Effector CD8-positive, alpha-beta T cell (primary cell): ENCODE results near the gene KIF25.

Experiments
- DNase-seq: peaks from one replicate; lab custom pipeline; 2025; lab: John Stamatoyannopoulos, UW

KIF25 gene

GRCh38 chr6:168017629-168018028 is 20.2 kb downstream of the KIF25 start:
- no peak for DNase-seq

GRCh38 chr6:168018664-168019063 is 21.2 kb downstream of the KIF25 start:
- no peak for DNase-seq

DNA sequence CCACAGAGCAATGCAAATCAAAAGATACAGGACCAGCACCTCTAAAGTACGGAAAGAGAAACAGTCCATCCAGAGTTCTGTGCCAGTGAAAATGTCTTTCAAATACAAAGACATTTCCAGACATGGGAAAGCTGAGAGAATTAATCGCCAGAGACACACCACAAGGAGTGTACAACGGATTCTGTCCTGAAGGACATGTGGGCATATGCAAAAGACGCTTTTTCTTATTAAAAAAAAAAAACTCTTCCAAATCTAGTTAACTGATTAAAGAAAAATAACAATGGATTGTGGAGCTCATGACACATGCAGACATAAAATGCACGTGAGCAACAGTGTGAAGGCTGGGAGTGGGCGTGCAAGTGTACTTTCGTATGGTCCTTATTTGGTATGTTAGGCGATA is 22.8 kb downstream of the KIF25 start:
- DNase-seq, result no peak

- no peak for DNase-seq
Observed at GRCh38 chr6:168021581-168021980, 24.1 kb downstream of the KIF25 start.

GRCh38 chr6:168022488-168023321 is 25.2 kb downstream of the KIF25 start:
- DNase-seq, result no peak

DNA sequence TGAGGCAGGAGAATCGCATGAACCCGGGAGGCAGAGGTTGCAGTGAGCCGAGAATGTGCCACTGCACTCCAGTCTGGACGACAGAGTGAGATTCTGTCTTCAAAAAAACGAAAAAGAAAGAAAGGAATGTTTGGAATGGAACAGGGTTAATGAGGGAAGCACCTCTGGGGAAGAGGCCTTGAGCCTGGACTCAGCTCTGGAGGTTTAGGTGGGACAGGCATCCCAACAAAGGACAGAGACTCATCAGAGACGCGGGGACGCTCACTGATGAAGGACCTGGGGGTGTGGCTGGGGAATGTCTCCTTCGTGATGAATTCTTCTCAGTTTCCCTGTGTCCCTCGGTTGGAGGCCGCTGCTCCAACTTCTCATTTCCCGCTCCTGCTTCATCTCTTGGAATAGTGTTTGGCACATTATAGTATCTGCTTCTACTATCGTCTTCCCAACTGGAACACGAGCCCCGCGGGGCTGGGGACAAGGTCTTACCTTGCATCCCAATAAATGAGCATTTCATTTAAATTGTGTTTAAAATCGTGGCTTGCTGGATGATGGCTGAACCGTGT is 27.6 kb downstream of the KIF25 start:
- DNase-seq, result no peak

DNA sequence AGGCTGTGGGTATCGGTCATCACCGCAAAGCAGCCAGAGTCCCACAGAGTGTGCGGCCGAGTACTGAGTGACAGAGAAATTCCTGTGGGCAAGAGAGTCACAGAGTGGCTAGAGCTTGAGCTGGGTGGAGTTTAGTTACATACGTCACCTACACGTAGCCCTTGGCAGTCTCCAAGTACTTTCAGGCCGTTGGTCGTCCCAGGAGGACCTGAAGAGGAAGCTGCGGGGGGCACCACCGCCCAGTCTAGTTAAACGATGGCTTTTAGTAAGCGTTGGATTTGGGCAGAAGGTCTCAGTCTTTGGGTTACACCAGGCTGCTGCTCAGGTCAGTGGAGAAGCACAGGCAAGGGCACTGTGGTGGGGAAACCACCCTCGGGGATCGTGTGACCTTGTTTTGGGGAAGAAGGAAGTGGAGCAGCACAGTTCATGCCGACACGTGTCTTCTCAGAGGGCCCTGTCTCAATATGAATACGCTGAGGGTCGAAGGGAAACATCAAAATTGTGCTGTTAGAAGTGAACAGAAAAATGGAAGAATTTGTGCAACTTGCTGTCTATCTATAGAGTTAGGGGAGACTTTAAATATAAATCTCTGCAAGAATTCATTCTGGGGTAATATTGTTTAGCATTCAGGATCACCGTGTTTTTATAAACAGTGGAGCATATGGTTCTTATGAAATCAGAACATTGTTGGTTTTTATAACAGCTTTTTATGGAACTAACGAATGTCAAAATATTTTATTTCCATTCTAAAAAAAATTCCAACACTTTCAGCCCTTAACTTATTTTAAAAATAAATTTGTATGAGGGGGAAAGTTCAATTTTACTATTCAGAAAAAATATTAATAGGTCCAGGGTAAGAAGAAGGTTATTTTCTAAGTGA is 28.6 kb downstream of the KIF25 start:
- no peak for DNase-seq

GRCh38 chr6:168026925-168027324 is 29.5 kb downstream of the KIF25 start:
- DNase-seq, result no peak

- no peak for DNase-seq
Observed at GRCh38 chr6:168027521-168027920, 30.1 kb downstream of the KIF25 start.

- DNase-seq, result no peak
Observed at GRCh38 chr6:168028181-168028580, 30.7 kb downstream of the KIF25 start.

GRCh38 chr6:168029459-168030217 is 32.2 kb downstream of the KIF25 start:
- DNase-seq, result no peak

DNA sequence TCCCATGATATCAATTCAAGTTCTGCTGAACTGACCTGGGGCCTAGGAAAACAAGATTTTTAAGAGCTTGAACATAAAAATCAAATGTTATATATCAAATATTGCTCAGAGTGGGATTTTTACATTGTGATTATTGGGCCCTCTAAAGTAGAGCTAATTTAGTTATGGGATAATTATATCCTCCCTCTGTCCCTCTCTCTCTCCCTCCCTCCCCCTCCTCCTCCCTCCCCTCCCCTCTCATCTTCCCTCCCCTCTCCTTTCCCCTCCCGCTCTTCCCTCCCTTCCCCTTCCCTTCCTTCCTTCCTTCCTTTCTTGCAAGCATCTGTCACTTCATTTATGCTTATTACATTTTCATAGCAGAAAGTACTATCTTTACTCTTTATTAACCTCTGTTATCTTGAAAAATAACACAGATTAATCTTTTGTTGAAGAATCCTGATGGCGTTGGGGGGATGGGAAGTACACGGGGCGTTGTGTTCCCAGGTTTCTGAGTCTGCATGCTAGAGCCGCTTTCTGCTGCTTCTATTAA is 32.8 kb downstream of the KIF25 start:
- no peak for DNase-seq

DNA sequence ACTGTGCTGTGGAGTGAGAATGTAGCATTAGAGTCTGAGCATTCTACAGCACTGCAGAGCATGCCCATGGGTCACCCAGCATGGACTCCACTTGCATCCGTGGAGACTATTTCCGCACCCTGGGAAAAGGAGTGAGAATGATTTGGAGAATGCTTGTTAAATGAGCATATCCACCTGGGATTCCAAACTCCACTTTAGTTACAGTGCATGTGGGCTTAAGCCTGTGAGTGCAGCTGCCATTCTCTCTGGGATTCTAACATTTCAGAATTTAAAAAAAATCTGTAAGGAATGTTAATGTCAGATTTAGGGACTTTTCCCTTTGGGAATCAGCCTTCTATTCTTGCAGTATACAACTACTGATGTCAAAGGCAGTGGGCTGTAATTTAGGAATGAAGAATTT is 33.4 kb downstream of the KIF25 start:
- DNase-seq, result no peak

- no peak for DNase-seq
Observed at GRCh38 chr6:168031411-168031971, 34.0 kb downstream of the KIF25 start.

- DNase-seq, result no peak
Observed at GRCh38 chr6:168032005-168032760, 34.7 kb downstream of the KIF25 start.

DNA sequence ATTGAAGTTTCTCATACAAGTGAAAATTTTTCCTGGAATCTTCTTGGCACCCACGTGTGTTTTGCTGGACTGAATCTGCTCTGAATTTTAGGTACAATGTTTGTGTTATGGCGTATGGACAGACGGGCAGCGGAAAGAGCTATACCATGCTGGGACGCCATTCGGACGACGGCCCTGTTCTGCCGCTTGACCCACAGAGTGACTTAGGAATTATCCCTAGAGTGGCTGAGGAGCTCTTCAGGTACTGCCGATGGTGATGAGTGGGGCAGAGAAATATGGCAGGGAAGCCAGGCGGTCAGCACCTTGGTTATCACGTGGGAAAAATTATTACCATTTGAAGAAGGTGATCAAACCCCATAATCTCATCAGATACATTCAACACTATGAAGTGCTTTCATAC is 36.3 kb downstream of the KIF25 start:
- no peak for DNase-seq

- DNase-seq, result no peak
Observed at GRCh38 chr6:168034537-168034936, 37.1 kb downstream of the KIF25 start.

GRCh38 chr6:168035098-168035660 is 37.7 kb downstream of the KIF25 start:
- DNase-seq, result no peak

- DNase-seq, result no peak
Observed at GRCh38 chr6:168035661-168036545, 38.4 kb downstream of the KIF25 start.
